ENCODE measurements around the gene NRGN.
"Not testable (repeated sequence)": the region's sequence is repeated elsewhere in the genome, so short reads cannot be mapped to it uniquely, and the experiment has no call there.

The NRGN gene

DNA sequence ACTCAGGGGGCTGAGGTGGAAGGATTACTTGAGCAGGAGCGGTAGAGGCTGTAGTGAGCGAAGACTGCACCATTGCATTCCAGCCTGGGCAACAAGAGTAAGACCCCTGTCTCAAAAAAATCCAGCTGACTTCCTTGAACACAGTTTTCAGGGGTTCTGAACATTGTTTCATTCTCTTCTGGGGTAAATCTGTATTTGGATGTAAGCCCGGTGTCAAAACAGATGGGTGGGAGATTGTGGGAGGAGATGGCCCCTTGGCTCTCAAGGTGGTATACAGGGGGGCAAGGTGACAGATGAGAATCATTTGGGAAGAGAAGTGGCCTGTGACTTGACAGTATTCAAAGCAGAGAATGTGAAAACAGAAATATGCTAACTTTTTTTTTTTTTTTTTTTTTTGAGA is 17.6 kb downstream of the NRGN start:
- DNase-seq (ENCODE audit: low spot score) = no peak

DNA sequence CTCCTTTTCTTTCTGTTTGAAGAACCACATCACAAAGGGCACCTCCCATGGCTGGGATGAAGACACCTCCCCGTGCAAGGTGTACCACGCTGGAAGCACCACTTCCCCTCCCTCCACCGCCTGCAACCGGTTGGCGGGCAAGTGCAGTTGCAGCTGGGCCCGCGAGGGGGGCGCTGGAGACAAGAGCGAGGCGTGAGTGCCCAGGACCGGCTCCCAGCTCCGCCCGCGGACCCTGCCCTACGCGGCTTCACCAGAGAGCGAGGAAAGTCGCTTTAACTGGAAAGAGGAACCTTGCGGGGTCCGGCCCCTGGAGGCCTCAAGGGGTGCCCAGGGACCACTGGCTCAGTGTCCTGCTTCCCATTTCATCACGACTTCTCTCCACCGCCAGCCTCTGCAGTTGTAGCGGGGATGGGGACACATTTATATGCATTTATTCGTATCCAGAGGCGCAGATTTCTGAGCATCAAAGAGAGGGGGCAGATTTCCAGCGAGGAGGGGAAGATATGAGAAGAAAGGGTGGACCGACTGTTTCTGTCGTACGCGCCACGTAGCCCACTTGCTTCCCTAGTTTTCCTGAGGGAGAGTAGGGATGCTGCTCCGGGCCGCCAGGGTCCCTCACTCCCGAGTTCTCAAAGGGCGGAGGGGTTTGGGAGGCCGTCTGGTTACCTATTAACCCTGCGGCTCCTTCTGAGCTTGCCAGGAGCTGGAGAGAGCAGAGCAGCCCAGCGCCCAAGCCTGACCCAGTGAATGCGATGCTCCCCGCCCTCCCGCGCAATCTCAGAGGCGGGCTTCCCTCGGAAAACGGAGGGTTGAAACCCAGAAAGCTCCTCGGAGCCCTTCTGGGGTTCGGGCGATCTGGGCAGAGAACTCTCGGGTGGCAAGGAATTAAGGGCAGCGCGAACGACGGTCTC is 18.9 kb downstream of the NRGN start:
- DNase-seq (ENCODE audit: low spot score) = peak; percentile 82

DNA sequence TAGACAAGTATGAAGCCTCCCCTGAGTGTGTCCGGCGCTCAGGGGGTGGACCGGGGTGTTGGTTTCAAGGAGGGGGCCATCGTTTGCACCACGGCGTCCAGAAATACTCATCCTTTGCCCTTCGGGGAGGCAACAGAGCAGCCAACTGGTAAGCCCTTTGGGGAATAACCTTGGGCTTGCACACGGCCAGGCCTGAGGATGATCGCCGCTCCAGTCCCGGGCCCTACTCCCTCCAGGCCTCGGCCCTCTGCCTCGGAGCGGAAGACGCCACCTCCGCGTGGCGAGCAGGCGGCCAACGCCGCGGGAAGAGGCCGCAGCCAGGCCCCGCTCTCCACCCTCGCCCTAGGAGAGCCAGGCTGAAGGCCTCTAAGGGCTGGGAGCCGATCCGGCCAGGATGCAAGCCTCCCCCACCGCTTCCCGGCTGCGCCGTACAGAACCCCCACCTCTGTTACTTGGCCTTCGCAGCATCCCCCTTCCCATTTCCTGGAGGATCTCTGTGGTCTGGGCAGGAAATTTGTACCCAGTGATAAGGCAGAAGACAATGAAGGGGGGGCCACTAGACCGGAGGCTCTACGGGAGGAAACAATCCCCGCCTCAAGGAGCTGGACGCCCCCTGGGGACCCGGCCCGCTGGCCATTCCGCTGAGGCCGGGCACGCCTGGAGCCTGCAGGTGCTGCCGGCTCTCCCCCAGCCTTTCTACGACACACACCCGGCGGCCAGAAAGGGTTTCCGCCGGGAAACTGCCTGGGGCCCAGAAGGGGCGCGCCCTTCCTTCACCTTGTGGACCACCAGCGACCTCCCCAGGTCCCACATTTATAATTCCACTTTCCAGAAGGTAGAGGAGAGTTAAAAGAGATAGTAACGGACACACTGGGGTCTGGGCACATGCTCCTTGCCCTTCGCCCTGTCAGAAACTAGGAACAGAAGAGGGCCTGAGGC is 19.8 kb downstream of the NRGN start:
- no peak for DNase-seq (ENCODE audit: low spot score)

DNA sequence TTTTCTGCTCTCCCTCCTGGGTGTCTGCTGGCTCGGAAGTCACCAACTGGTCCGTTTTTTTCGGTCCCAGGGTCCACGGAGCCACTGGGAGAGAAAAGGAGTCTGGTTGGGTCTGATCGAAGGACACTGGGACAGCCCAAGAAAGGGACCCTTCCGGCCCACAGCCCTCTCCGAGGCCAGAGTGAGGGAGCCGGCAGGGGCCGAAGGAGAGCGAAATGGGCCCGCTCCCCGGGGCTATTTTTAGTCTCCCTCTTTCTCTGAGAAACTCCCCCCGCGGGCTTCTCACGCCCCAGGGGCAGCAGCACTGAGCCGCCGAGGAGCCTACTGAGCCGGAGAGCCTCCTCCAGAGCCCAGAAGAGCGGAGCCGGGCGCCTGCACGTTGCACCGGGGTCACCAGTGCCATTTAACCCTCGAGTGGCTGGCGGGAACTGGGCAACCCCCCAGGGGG is 20.5 kb downstream of the NRGN start:
- no peak for DNase-seq (ENCODE audit: low spot score)

DNA sequence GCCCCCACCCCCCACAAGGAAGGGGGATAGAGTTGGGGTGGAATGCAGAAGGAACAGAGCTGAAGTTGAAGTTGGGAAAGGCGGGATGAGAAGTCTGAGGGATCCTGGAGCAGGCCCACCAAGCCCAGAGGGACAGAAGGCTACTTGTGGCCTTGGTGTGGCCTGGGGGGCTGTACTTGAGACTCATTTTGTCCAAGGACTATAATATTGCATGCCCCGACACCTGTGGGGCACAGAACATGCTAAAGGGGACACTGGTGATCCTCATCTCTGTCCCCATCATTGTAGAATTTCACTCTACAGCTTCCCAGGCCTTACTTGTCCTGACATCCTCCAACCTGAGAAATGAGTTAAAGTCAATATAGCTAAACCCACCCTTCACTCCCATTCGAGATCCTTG is 21.1 kb downstream of the NRGN start:
- no peak for DNase-seq (ENCODE audit: low spot score)

DNA sequence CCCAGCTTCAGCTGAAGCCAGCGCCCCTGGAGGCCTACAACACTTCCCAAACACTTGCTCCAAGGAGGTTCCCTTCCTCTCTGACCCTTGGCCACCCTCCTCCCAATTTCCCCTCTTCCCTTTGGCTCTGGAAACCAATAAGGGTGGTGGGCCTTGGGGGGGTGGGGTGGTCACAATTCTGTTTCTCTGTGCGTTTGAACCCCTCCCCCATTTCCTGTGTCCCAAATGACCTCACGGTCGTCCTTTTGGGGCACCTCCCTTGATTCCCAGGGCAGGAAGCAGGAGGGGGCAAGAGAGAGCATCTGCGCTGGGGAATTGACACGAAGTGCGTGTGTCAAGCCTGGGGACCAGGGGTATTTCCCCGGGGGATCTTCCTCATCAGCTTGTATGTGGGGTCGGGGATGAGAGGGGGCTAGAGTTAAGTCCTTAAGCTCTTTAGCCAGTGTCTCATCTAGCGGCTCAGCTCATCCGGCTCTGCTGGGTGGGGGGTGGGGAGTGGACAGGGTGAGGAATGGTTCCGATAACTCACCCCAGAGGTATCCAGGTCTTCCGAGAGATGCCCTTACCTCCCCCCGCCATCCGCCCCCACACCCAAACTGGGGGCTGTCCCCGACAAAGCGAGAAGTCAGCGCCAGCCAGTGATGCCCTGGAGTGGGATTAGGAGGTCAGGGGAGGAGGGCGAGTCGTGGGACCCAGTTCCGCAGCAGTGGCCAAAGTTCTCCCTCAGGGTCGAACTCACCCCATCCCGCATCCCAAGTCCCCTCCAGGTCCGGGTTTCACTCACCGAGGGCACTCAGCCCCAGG is 21.8 kb downstream of the NRGN start:
- no peak for DNase-seq (ENCODE audit: low spot score)

DNA sequence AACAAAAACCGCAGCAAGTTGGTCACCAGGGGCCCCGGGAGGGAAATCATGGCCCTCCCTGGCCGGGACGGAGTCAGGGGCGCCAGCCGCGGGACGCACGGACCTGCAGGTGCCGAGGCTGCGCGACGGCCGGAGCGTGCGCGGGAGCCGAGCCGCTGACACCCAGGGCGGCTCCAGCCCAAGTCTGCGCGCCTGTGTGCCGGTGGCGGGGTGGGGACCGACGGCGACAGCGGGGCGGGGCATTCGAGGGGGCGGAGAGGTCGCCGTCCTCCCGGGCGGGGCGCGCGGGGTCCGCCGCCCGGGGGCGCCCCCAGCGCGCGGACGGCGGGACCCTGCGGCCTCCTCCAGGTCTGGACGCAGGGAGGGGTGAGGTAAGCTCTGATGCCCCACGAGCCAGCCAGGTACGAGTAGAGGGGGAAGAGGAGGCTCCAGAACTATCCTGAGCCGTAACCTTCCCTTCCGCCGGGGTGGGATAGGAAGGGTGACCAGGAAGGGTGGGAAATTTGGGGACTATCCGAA is 22.4 kb downstream of the NRGN start, which contains the start of gene ESAM:
Gene ESAM (minus strand): TSS at position 186 of the 519 bp plus-strand sequence. CDS start 136 bp downstream, at position 50.
- peak; percentile 63 for DNase-seq (ENCODE audit: low spot score)

DNA sequence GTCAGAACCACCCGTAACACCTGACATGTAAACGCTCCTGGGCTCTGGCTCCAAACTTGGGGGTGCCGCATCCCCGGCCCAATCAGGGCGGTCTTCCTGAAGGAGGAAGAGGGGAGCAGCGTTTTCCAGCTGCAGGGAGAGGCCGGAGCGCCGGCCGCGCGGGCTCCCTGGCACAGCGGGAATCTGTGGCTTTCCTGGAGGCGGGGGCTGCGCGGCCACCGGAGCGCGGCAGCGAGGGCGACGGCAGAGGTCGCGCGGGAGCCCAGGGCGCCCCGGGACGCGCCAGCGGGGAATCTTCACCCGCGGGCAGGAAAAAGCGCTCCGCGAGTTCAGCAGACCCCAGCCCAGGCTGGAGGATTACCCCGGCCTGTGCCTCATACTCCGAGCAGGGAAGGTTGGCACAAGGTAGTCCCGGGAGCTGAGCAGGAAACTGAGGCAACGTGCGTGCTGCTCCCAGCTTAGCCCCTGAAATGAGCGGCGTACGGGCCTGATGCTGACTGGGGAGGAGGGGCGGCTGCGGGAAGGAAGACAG is 22.9 kb downstream of the NRGN start:
- DNase-seq (ENCODE audit: low spot score) = peak; percentile 41

DNA sequence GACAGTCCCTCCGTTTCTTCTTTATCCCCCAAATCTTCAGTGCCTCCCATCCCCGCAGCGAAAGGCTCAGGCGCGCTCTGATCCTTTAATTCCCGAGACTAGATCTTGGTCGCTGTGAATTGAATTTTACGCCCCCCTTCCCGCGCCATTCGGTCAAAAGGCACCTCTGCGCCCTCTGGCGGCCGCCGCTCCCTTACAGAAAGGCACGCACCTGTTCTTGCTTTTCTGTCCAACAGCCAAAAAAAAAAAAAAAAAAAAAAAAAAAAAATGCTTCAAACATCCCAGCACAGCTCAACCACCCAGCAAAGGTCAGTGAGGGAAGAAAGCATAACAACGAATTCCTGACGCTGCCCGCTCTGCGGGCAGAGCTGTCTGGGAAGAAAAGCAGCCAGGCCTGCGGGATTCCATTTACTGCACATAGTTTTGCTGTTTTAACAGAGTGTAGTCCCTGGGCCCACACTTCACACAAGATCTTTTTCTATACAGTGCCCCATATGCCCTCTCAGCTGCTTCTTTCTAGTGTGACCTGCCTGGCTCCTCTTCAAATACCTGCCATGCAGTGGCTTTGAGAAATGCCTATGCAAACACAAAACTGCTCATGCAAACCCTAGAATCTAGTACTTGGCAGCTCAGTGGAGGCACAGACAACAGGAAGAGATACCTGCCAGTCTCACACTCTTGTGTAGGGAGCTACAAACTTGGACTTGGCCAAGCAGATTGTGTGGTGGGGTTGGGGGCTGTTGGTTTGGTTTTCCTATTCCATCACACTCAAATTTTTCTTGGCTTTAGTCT is 23.6 kb downstream of the NRGN start:
- peak; percentile 66 for DNase-seq (ENCODE audit: low spot score)

DNA sequence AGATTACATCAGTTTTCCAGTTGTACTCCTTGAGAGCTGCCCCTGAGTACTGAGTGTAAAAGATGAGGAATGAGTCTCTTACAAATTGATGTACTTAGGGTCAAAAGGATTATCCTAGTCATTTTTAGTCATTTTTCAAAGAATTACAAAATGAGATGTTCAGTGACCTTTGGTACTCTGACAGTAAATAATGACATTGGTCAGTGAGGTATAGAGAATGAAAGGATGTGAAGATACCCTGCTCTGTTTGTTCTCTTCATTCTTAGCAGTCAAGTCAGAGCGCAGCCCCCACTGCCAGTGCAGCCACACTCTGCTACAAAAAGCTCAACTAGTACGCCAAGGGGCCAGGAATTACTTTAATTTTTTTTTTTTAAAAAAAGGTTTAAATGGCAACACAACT is 26.4 kb downstream of the NRGN start:
- no peak for DNase-seq (ENCODE audit: low spot score)

DNA sequence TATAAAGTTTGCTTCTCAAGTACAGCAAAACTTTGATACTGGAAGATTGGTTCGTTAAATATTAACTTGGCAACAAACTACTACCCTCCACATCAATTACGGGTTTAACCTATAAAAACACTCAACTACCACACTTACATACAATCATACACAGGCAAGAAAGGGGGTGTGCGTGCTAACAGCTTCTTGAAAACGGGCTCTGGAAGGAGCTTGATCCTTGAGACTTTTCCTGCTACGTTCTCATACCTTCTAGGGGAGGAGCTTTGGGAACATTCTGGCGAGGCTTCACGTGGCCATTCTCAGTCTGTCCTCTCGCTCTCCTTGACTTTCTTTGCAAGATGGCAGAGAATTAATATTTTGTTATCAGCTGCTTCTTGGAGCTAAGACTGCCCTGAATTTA is 29.2 kb downstream of the NRGN start:
- no peak for DNase-seq (ENCODE audit: low spot score)

DNA sequence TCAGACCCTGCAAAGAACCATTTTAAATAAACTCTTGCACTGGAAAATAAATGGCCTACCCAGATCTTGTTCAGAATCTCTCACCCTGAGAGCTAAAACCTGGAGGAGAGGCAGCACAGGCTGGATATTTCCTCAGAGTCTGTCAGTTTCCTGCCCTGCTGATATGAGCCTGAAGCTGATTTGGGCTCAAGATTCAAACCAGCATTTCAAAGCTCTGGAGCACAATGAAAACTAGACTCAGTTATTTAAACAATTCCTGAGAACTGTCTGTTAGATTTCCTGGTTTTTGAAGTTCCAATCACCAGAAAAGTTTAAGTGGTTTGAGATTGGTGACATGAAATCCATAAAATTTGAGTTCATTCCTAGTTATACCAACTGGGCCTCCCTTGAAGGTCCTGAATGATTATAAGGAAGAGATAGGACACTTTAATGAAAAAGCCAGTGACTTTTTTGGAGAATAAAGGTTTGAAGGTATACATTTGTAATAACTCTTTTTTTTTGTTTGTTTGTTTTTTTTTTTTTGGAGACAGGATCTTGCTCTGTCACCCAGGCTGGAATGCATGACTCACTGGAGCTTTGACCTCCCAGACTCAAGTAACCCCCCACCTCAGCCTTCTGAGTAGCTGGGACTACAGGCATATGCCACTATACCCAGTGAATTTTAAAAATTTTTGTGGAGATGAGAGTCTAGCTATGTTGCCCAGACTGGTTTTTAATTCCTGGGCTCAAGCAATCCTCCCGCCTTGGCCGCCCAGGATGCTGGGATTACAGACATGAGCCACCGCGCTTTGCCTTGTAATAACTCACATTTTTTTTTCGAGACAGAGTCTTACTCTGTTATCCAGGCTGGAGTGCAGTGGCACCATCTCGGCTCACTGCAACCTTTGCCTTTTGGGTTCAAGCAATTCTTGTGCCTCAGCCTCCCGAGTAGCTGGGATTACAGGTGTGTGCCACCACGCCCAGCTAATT is 30.3 kb downstream of the NRGN start:
- no peak for DNase-seq (ENCODE audit: low spot score)

DNA sequence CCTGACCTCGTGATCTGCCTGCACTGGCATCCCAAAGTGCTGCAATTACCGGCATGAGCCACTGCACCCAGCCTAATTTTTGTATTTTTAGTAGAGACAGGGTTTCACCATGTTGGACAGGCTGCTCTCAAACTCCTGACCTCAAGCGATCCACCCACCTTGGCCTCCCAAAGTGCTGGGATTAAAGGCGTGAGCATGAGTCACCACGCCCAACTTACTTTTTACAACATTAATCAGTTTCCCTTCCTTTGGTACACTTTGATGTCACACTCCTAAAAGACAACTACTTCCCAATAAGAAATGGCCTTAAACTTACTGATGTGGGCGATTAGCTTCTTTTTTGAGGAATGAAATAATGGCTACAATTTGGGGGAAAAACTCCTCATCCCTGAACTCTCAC is 31.2 kb downstream of the NRGN start:
- DNase-seq (ENCODE audit: low spot score) = not testable (repeated sequence)

DNA sequence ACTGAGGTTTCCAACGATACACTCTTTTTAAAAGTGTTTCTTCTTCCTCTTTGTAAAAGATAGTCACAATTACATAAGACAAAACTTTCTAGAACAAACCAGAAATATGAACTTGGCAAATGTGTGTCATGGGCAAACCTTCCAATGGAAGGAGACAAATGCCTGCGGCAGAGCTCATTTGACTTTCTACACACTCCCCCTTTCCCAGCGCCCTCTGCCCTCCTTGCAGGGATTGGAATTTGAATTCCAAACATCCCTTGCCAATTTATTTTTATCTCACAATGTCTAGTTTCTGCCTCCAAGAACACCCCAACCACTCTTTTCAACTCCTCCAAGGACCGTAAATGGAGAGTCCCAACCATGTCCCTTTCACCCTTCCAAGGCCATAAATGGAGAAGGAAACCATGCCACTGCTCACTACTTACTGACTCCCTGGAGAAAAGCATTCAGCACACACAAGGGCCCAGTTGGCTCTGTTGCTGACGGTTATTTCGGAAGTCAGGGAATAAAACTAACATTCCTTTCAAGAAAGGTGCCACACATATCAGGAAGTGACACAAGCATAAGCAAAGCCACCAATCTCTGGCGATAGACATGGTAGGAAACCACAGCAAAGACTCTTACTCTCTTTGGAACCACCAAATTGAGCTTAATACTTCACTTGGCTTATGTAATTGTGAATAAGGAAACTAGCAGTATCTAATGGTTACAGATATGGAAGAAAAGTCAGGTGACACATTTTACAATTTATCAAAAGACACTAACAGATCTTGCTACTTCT is 37.3 kb downstream of the NRGN start:
- DNase-seq (ENCODE audit: low spot score) = no peak

DNA sequence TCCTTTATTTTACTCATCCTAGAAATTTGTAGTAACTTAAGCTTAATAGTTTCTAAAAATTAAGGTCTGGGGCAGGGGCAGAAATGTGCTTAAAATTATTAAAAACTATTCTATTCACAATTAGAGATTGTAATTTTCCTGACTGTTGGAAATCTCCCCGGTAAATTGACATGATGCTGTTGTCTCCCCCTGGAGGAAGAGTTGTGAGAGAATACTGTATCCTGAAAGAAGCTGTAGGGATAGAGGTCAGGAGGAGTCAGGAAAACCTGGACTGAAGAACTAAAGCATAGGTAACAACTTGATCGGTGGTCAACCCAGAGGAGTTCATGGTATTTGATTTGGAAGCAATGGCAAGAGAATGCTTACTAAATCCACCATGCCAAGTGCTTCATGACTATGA is 38.5 kb downstream of the NRGN start:
- no peak for DNase-seq (ENCODE audit: low spot score)

DNA sequence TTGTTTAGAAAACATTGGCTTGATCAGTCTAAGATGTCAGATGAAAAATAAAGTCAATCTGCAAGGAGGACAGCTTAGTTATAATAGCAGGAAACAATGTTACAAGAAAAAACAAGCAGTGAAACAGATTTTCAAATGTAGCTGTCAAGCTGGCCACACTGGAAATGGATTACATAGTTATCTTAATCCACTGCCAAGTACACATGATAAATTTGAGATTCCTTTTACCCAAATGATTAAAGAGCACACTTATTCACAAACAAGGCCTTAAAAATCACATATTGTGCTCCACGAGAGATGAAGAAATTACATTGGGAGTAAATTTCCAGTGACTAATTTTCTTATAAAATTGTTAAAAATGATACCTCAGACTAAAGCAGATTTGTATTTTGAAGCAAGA is 39.8 kb downstream of the NRGN start:
- DNase-seq (ENCODE audit: low spot score) = no peak

DNA sequence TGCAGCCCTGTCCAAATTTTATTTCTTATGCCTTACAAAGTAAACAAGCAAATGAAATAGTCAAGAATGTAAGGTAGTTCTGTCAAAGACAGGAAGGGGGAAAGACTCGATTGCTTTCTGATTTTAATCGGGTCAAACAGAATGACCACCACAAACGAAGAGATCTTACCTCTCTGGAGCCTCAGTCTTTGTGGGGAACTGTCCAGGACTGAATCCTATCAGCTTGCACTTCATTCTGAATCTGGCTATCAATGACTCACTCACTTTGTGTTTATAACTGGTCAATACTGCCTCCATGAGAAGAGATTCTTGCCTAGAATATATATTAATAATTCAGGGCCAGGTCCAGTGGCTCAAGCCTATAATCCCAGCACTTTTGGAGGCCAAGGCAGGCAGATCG is 43.3 kb downstream of the NRGN start:
- no peak for DNase-seq (ENCODE audit: low spot score)

DNA sequence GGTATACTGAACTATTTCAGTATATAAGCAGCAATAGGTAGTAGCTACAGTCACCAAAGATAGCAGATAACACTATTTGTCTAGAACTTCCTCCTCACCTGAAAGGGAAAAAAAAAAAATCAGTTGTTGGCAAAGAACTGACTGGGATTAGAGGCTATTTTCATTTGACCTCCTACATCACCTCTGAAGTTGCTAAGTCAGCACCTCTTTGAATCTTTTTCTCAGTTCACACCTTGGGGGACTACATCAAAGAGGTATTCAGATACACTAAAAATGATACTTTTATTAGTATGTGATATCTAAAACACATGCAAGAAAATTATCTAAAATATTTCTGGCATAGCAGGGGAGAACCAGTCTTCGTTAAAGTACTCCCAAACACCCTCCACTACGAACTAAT is 44.3 kb downstream of the NRGN start:
- no peak for DNase-seq (ENCODE audit: low spot score)

DNA sequence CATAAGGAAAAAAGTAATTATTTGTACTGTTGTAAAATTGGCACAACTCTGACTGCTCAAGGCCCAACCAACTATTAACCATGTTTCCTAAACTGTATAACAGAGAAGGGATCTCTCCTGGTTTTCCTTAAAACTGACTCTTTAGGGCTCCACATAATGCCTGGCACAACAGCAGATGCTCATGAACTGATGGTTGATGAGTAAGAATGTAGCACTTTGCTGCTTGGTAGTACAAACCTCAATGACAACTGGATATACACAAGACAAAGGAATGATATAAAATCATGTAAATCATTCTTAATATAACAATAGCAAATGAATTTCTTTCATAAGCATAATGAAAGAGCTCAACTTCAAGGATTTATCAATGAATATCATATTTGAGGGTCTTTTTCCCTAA is 48.8 kb downstream of the NRGN start:
- DNase-seq (ENCODE audit: low spot score) = no peak
